AG09319 (cell line): ENCODE measurements around the gene PDE4A.

ENCODE experiments used
- DNase-seq: peaks from one replicate; pipeline ENCODE4 v3.0.0-alpha.2; 2010; ENCODE audit warnings: low read depth; ENCODE audit errors: extremely low read depth
- CTCF ChIP-seq: IDR thresholded peaks from 2 replicates; pipeline ENCODE4 v1.5.1; 2011; ENCODE audit warnings: low read depth, mild to moderate bottlenecking, inconsistent platforms, low read length, moderate library complexity

Gene PDE4A

DNA sequence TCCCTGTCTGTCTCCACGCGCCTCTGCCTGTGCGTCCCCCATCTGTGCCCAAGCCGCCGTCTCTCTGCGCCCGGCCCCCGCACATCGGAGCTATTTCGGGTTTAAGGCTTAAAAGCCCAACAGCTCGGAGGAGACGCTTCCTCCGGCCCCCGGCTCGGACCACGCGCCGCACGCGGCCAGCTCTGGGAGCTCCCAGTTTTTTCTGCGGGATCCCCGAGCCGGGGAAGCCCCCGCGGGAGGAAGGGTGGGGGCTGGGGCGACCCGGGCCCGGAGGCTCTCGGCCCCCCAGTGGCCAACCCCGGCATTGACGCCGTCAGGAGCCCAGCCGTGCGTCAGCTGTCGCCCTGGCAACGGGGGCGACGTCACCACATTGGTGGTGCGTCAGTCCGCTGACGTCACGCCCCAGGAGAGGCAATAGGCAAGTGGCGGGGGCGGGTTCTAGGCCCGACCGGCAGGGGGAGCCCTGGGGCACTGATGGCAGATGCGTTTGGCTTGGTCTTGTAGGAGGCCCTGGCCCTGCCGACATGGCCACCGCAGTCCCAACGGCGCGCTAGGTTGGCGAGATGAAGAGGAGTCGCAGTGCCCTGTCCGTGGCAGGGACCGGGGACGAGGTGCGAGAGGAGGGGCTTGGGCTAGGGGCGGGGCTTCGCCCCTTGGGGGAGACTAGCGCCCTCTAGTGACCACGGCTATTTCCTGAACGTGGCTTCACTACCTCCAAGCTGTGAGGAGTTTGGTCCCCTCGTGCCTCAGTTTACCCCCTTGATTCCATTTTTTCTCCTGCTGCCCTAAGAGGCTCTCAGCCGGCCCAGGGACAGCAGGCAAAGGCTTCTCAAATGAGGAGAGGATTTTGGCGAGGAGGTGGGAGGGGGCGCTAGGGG is 3.7 kb upstream of the PDE4A start:
- peak; percentile 70 for TF ChIP-seq CTCF
- peak; percentile 66 for DNase-seq

DNA sequence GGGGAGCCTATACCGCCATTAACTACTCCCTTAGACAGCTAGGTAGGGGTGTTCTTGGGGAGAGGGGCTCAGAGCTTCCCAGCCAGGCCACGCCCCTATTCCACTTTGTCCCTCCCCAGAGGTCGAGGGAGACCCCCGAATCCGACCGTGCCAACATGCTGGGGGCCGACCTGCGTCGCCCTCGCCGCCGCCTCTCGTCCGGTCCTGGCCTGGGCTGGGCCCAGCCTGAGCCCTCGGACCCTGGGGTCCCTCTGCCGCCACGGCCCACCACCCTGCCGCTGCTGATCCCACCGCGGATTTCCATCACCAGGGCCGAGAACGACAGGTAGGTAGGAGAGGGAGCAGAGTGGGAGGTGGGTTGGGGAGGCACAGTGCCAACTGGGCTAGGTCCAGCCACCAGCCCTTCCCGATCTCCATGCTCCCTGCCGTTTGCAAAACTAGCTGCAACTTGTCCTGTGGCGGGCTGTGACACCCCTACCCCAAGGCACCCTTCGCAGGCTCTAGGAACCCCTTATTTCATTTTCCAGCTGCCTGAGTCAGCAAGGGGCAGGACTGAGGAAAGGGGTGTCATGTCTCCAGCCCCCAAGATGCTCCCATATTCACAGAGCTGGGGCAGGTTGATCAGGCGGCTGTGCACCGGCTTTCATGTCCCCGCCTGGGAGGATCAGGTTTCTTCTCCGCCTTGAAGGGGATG is 2.6 kb upstream of the PDE4A start:
- DNase-seq = no peak
- TF ChIP-seq CTCF = no peak

- DNase-seq = no peak
- TF ChIP-seq CTCF = no peak
These were observed 2.2 kb upstream of the PDE4A start for GRCh38 chr19:10418235-10418484.

- peak; percentile 9 for TF ChIP-seq CTCF
- DNase-seq = no peak
These were observed 1.7 kb upstream of the PDE4A start for GRCh38 chr19:10418485-10419199.

DNA sequence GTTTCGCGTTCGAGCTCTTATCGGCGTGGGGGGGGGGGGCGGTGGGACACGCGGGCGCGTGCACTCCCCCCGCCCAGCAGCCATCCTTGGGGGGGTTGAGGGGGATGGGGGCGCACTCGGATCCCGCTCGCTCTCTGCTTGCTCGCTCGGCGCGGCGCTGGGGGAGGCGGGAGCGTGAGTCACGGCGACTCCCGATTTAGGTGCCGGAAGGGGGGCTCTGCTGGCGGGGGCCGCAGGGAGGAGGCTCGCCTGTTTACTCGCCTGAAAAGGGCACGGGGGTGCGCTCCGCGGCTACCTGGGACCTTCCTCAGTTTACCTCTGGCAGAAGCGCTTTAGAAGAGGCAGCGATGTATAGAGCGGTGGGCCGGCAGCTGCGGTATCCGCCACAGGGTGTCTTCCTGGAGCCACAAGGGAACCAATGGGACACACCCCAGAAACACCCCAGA is 1.1 kb upstream of the PDE4A start:
- no peak for TF ChIP-seq CTCF
- no peak for DNase-seq

DNA sequence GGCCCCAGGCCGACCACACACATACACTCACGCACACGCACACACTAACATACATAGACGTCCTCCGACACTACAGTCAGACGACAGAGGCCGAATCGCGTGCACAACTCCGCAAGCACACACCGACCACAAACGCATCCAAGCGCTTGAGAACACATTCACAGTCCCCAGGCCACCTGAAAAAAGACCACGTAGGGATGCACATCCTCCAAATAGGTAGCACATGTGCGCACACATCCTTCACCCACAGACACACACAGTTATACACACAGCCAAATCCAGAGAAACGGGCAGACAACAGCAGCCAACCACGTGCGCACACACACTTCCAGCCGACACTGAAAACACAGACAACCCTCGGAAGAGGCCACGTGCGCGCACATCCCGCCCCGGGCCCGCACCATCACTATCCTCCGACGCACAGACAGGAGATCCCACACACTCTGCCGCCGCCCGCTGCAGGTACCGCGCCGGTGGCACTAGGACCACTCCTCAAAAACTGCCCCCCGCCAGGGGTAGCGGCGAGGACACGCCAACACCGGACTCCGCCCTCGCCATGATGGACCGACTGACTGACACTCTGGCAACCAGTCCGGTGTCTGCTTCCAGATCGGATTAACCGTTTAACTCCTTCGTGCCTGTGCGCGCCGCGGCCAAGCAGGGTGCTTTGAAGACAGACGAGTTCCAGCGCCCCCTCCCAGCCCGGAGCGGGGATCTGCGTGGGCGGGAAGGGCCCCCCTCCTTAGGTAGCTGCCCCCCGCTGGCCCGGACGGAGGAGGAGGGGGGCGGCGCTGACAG is 493 bp upstream of the PDE4A start:
- no peak for TF ChIP-seq CTCF
- no peak for DNase-seq
